HG03095 (cell line): ENCODE measurements around the gene DTL.

Experiments
- ATAC-seq: cut with Tn5 transposase; IDR thresholded peaks from one replicate; pipeline ENCODE4 v1.9.1; 2021; ENCODE audit warnings: moderate library complexity; ENCODE audit not compliant: unreplicated experiment

DTL gene

GRCh38 chr1:212121779-212122178 is 86.2 kb downstream of the DTL start:
- ATAC-seq = no peak

GRCh38 chr1:212124690-212125582 is 89.4 kb downstream of the DTL start:
- no peak for ATAC-seq

- ATAC-seq = no peak
Observed at GRCh38 chr1:212125654-212126053, 90.1 kb downstream of the DTL start.

- no peak for ATAC-seq
Observed at GRCh38 chr1:212127221-212127620, 91.7 kb downstream of the DTL start.

- no peak for ATAC-seq
Observed at GRCh38 chr1:212129781-212130180, 94.2 kb downstream of the DTL start.

- ATAC-seq = no peak
Observed at GRCh38 chr1:212132025-212132424, 96.5 kb downstream of the DTL start.

- ATAC-seq = no peak
Observed at GRCh38 chr1:212133319-212133718, 97.8 kb downstream of the DTL start.

GRCh38 chr1:212135166-212135565 is 99.6 kb downstream of the DTL start:
- no peak for ATAC-seq

- no peak for ATAC-seq
Observed at GRCh38 chr1:212137854-212138253, 102.3 kb downstream of the DTL start.

GRCh38 chr1:212138457-212138856 is 102.9 kb downstream of the DTL start:
- ATAC-seq = no peak

GRCh38 chr1:212139526-212140135 is 104.1 kb downstream of the DTL start:
- no peak for ATAC-seq

- no peak for ATAC-seq
Observed at GRCh38 chr1:212141404-212141803, 105.9 kb downstream of the DTL start.

- ATAC-seq = no peak
Observed at GRCh38 chr1:212142883-212143530, 107.5 kb downstream of the DTL start.

GRCh38 chr1:212147581-212148033 is 112.1 kb downstream of the DTL start:
- ATAC-seq = no peak

GRCh38 chr1:212149566-212149965 is 114.0 kb downstream of the DTL start:
- no peak for ATAC-seq

- no peak for ATAC-seq
Observed at GRCh38 chr1:212152308-212152693, 116.8 kb downstream of the DTL start.

- ATAC-seq = no peak
Observed at GRCh38 chr1:212152869-212153268, 117.3 kb downstream of the DTL start.

- ATAC-seq = no peak
Observed at GRCh38 chr1:212153635-212154034, 118.1 kb downstream of the DTL start.
